HEK293 (cell line): Measurements from ENCODE around the gene FEV.

ENCODE experiments used
- CTCF ChIA-PET: fragments of 350-600 bp; formaldehyde crosslinking; extraction: SDS; loops from one replicate; lab custom pipeline; 2021; ENCODE audit warnings: antibody characterized with exemption; lab: Yijun Ruan, JAX
- POLR2A ChIA-PET: fragments of 300-600 bp; formaldehyde crosslinking; extraction: SDS; loops from one replicate; lab custom pipeline; 2020; ENCODE audit warnings: antibody characterized with exemption, inconsistent platforms; lab: Yijun Ruan, JAX
- H3K27ac ChIP-seq: fragments of 200-500 bp; sonication (Bioruptor generic); 2 replicates; pipeline ENCODE4 v1.5.1; 2014; ENCODE audit warnings: low read depth, low read length, control low read depth, inconsistent platforms; ENCODE audit errors: extremely low read depth
- H3K36me3 ChIP-seq, 2 experiments: fragments of 200-500 bp in 1 of 2; sonication (Bioruptor generic) in 1 of 2; 1 replicate in 1 of 2; 2 replicates in 1 of 2; pipeline ENCODE4 v1.5.1; 2014 to 2017; ENCODE audit warnings: inconsistent platforms in 2 of 2, low read length in 2 of 2; ENCODE audit not compliant: control insufficient read depth in 2 of 2, insufficient read depth in 1 of 2
- H3K4me1 ChIP-seq: fragments of 200-500 bp; sonication (Bioruptor generic); 2 replicates; pipeline ENCODE4 v1.5.1; 2014; ENCODE audit warnings: mild to moderate bottlenecking, low read length, inconsistent platforms; ENCODE audit not compliant: control insufficient read depth, insufficient read depth
- H3K4me3 ChIP-seq: 2 replicates; pipeline ENCODE4 v1.5.1; 2011; ENCODE audit warnings: low read depth, mild to moderate bottlenecking, control low read depth, low read length, moderate library complexity
- H3K9me3 ChIP-seq: fragments of 200-500 bp; sonication (Bioruptor generic); 2 replicates; pipeline ENCODE4 v1.5.1; 2014; ENCODE audit warnings: low read depth, low read length, inconsistent platforms; ENCODE audit not compliant: control insufficient read depth, insufficient read depth
- PRDM2 ChIP-seq: fragments of 450-650 bp; formaldehyde crosslinking; IDR thresholded peaks from 2 replicates; pipeline ENCODE4 v1.5.1; 2016; ENCODE audit warnings: missing biosample characterization, missing genetic modification characterization, borderline replicate concordance
- SETDB1 ChIP-seq: IDR thresholded peaks from one replicate; pipeline ENCODE4 v1.6.1; 2017; ENCODE audit warnings: mild to moderate bottlenecking, low read length, moderate library complexity, mixed read lengths; ENCODE audit not compliant: insufficient read length
- ZNF146 ChIP-seq: fragments of 450-650 bp; formaldehyde crosslinking; IDR thresholded peaks from 2 replicates; pipeline ENCODE4 v1.5.1; 2016; ENCODE audit warnings: missing biosample characterization, missing genetic modification characterization
- ZNF266 ChIP-seq: fragments of 450-650 bp; formaldehyde crosslinking; IDR thresholded peaks from 2 replicates; pipeline ENCODE4 v1.5.1; 2016; ENCODE audit warnings: missing biosample characterization, missing genetic modification characterization, low read depth
- ZNF341 ChIP-seq: fragments of 450-650 bp; formaldehyde crosslinking; IDR thresholded peaks from 2 replicates; pipeline ENCODE4; 2016; ENCODE audit warnings: low read depth, missing biosample characterization, missing genetic modification characterization
- ZNF548 ChIP-seq: fragments of 450-650 bp; formaldehyde crosslinking; IDR thresholded peaks from 2 replicates; pipeline ENCODE4 v1.5.1; 2016; ENCODE audit warnings: missing biosample characterization, missing genetic modification characterization
- ZNF561 ChIP-seq: fragments of 450-650 bp; IDR thresholded peaks from 2 replicates; pipeline ENCODE4 v1.5.1; 2018; ENCODE audit warnings: missing biosample characterization, missing genetic modification characterization, borderline replicate concordance
- ZNF677 ChIP-seq: fragments of 450-650 bp; IDR thresholded peaks from 2 replicates; pipeline ENCODE4 v1.5.0; 2018; ENCODE audit warnings: missing biosample characterization, mild to moderate bottlenecking, missing genetic modification characterization, moderate library complexity
- ZNF76 ChIP-seq: fragments of 450-650 bp; formaldehyde crosslinking; IDR thresholded peaks from 2 replicates; pipeline ENCODE4; 2016; ENCODE audit warnings: low read depth, missing biosample characterization, missing genetic modification characterization, borderline replicate concordance
- ZNF768 ChIP-seq: fragments of 450-650 bp; formaldehyde crosslinking; IDR thresholded peaks from 2 replicates; pipeline ENCODE4 v1.5.1; 2018; ENCODE audit warnings: missing biosample characterization, mild to moderate bottlenecking, missing genetic modification characterization
- ZNF776 ChIP-seq: fragments of 450-650 bp; formaldehyde crosslinking; IDR thresholded peaks from 2 replicates; pipeline ENCODE4 v1.5.0; 2017; ENCODE audit warnings: missing biosample characterization, missing genetic modification characterization, borderline replicate concordance
- ZNF843 ChIP-seq: fragments of 450-650 bp; formaldehyde crosslinking; IDR thresholded peaks from 2 replicates; pipeline ENCODE4 v1.5.1; 2016; ENCODE audit warnings: missing biosample characterization, missing genetic modification characterization
- TF ChIP-seq, protein P1 (sequence below): fragments of 450-650 bp; formaldehyde crosslinking; IDR thresholded peaks from 2 replicates; pipeline ENCODE4 v1.5.1; 2017; ENCODE audit warnings: missing biosample characterization, missing genetic modification characterization
- TF ChIP-seq, protein P2 (sequence below): fragments of 450-650 bp; formaldehyde crosslinking; IDR thresholded peaks from 2 replicates; pipeline ENCODE4 v1.5.1; 2017; ENCODE audit warnings: missing biosample characterization, missing genetic modification characterization
- TF ChIP-seq, protein P3 (sequence below): fragments of 450-650 bp; formaldehyde crosslinking; IDR thresholded peaks from 2 replicates; pipeline ENCODE4 v1.5.1; 2016; ENCODE audit warnings: missing biosample characterization, missing genetic modification characterization

FEV gene

GRCh38 chr2:218988164-218988563, 3.2 kb upstream of the FEV start (continued):
- TF ChIP-seq, protein P1, sequence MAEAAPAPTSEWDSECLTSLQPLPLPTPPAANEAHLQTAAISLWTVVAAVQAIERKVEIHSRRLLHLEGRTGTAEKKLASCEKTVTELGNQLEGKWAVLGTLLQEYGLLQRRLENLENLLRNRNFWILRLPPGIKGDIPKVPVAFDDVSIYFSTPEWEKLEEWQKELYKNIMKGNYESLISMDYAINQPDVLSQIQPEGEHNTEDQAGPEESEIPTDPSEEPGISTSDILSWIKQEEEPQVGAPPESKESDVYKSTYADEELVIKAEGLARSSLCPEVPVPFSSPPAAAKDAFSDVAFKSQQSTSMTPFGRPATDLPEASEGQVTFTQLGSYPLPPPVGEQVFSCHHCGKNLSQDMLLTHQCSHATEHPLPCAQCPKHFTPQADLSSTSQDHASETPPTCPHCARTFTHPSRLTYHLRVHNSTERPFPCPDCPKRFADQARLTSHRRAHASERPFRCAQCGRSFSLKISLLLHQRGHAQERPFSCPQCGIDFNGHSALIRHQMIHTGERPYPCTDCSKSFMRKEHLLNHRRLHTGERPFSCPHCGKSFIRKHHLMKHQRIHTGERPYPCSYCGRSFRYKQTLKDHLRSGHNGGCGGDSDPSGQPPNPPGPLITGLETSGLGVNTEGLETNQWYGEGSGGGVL (tag by site-specific recombination): no peak
- TF ChIP-seq ZNF677 (tag by site-specific recombination) (no peak), ZNF843 (tag by site-specific recombination) (no peak), ZNF146 (no peak), ZNF76 (no peak), ZNF561 (tag by site-specific recombination) (no peak)
- TF ChIP-seq, protein P2, sequence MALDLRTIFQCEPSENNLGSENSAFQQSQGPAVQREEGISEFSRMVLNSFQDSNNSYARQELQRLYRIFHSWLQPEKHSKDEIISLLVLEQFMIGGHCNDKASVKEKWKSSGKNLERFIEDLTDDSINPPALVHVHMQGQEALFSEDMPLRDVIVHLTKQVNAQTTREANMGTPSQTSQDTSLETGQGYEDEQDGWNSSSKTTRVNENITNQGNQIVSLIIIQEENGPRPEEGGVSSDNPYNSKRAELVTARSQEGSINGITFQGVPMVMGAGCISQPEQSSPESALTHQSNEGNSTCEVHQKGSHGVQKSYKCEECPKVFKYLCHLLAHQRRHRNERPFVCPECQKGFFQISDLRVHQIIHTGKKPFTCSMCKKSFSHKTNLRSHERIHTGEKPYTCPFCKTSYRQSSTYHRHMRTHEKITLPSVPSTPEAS (tag by site-specific recombination): no peak
- TF ChIP-seq, protein P3, sequence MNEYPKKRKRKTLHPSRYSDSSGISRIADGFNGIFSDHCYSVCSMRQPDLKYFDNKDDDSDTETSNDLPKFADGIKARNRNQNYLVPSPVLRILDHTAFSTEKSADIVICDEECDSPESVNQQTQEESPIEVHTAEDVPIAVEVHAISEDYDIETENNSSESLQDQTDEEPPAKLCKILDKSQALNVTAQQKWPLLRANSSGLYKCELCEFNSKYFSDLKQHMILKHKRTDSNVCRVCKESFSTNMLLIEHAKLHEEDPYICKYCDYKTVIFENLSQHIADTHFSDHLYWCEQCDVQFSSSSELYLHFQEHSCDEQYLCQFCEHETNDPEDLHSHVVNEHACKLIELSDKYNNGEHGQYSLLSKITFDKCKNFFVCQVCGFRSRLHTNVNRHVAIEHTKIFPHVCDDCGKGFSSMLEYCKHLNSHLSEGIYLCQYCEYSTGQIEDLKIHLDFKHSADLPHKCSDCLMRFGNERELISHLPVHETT (tag by site-specific recombination): no peak
- TF ChIP-seq, all 188 proteins: peak for 0

- H3K4me3 ChIP-seq: no peak overlapping the region
- no peaks in the 10 kb centered on the region for H3K36me3 ChIP-seq
- H3K27ac ChIP-seq: no peak overlapping the region
- H3K4me1 ChIP-seq: no peaks in the 10 kb centered on the region; the same call in 1 of the 2 replicates
- ChIA-PET CTCF (no interaction called here), POLR2A (no interaction called here)
- TF ChIP-seq ZNF776 (tag by site-specific recombination) (no peak), ZNF768 (tag by site-specific recombination) (no peak), SETDB1 (no peak), PRDM2 (tag by site-specific recombination) (no peak), ZNF266 (tag by site-specific recombination) (no peak), ZNF341 (tag by site-specific recombination) (no peak), ZNF548 (tag by site-specific recombination) (no peak)
- no peaks in the 10 kb centered on the region for H3K9me3 ChIP-seq
Measured at GRCh38 chr2:218986148-218986761, 1.3 kb upstream of the FEV start.
